WERI-Rb-1 (cell line): ENCODE data around the gene C2orf72.

ENCODE experiments used
- DNase-seq: peaks from one replicate; pipeline ENCODE4 v3.0.0-alpha.2; 2020
- H3K27ac ChIP-seq: fragments of 250-450 bp; sonication (Bioruptor Pico); 2 replicates; pipeline ENCODE4 v1.5.1; 2020; ENCODE audit warnings: mild to moderate bottlenecking, moderate library complexity
- H3K27me3 ChIP-seq: fragments of 250-450 bp; sonication (Bioruptor Pico); 2 replicates; pipeline ENCODE4 v1.5.1; 2021; ENCODE audit warnings: mild to moderate bottlenecking, low read depth, moderate library complexity; ENCODE audit not compliant: insufficient read depth, severe bottlenecking
- H3K36me3 ChIP-seq: fragments of 250-450 bp; sonication (Bioruptor Pico); 2 replicates; pipeline ENCODE4 v1.5.1; 2020; ENCODE audit warnings: mild to moderate bottlenecking, moderate library complexity
- H3K4me3 ChIP-seq: 2 replicates; pipeline ENCODE4 v1.5.1; 2011; ENCODE audit warnings: low read depth, mild to moderate bottlenecking, control low read depth, low read length
- H3K9me3 ChIP-seq: fragments of 250-450 bp; sonication (Bioruptor Pico); 2 replicates; pipeline ENCODE4 v1.5.1; 2021; ENCODE audit warnings: mild to moderate bottlenecking, moderate library complexity; ENCODE audit not compliant: severe bottlenecking
- TF ChIP-seq, protein P1 (sequence below): IDR thresholded peaks from 2 replicates; pipeline ENCODE4 v1.5.1; 2011; ENCODE audit warnings: low read depth, mild to moderate bottlenecking, control low read depth, inconsistent platforms, low read length

Gene C2orf72

DNA sequence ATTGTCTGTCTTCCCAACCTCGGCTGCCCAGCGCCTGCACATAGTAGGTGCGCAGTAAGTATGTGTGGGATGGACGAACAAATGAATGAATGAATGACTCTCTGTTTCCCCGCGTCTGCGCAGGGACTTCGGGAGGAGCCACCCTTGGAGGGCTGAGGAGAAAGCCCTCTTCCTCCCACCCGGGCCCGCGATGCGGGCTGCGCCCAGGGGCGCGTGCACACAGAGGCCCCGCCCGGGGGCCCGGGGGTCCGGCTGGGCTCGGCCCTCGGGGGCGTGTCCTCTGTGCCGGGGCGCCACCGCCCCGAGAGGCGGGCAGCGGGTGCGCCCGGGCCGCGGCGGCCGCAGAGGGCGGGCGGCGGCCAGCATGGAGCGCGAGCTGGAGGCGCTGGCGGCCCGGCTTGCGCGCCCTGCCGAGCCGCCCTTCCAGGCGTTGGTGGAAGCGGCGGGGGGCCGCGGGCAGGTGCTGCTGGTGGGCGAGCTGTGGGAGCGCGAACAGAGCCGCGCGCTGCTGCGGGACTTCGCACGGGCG lies at the start of gene C2orf72:
Gene C2orf72, plus strand, starts transcription at position 322 of the 529 bp plus-strand sequence. Its CDS starts 43 bp downstream, at position 365.
- H3K4me3 ChIP-seq, result peak within 1 kb of the TSS; percentile 69
- no peaks in the 10 kb centered on the region for H3K27me3 ChIP-seq
- DNase-seq, result peak; percentile 42
- no peaks in the 10 kb centered on the region for H3K36me3 ChIP-seq
- no peaks in the 10 kb centered on the region for H3K9me3 ChIP-seq
- no peak within 1 kb of the TSS for H3K27ac ChIP-seq
- TF ChIP-seq, protein P1, sequence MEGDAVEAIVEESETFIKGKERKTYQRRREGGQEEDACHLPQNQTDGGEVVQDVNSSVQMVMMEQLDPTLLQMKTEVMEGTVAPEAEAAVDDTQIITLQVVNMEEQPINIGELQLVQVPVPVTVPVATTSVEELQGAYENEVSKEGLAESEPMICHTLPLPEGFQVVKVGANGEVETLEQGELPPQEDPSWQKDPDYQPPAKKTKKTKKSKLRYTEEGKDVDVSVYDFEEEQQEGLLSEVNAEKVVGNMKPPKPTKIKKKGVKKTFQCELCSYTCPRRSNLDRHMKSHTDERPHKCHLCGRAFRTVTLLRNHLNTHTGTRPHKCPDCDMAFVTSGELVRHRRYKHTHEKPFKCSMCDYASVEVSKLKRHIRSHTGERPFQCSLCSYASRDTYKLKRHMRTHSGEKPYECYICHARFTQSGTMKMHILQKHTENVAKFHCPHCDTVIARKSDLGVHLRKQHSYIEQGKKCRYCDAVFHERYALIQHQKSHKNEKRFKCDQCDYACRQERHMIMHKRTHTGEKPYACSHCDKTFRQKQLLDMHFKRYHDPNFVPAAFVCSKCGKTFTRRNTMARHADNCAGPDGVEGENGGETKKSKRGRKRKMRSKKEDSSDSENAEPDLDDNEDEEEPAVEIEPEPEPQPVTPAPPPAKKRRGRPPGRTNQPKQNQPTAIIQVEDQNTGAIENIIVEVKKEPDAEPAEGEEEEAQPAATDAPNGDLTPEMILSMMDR, result no peak

DNA sequence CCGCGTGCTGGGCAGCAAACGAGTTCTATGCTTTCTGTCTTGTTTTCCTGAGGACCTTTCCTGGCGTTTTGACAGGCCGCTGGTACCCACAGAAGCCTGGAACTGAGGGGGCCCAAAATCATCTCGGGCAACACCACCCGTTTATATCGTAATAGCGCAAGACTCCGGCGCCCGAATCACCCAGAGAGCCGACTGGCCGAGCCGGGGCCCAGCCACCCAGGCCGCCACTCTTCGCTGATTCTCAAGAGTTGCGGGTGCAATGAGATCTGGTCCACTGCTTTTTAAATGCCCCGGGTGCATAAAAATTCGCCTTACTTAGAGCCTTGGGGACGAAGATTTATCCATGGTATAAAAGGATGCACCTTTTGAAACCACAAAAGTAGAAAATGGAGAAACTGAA lies 47.6 kb upstream of the C2orf72 start:
- no peak for DNase-seq
- no peak overlapping the region for H3K27ac ChIP-seq
- H3K4me3 ChIP-seq, result no peak overlapping the region
- TF ChIP-seq, protein P1, result no peak
- H3K36me3 ChIP-seq, result no peaks in the 10 kb centered on the region
- no peaks in the 10 kb centered on the region for H3K27me3 ChIP-seq
- no peaks in the 10 kb centered on the region for H3K9me3 ChIP-seq

DNA sequence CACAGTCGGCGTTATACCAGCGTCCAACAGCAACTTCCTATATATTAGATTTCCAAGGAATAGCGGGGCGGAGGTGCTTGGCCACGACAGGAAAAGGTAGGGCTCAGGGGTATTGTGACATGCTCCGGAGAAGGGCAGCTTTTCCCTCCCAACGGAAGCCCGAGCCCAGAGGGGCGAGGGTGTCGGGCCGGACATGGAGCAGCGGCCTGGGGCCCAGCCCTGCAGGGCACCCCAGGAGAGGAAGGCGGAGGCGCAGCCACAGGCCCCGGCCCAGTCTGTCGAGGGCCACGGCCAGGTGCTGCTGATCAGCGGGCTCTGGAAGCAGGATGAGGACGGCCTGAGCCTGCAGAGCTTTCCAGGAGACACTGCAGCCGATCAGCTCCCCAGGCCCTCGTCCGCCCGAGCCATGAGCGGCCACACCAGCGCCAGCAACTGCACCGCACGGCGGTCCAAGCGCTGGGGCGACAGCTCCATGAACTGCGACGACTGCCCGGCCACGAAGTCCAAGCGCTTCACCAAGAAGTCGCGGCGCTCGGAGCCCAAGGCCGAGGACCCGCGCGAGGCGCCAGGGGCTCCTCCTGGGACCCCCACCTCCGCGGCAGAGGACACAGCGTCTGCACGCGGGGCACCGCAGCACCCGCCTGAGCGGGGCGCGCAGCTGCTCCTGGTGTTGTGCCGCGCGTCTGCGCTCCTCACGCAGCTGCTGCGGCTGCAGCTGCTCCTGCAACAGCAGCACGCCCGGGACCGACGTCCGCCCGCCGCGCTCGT lies 47.0 kb upstream of the C2orf72 start:
- Histone ChIP-seq H3K9me3 (no peaks in the 10 kb centered on the region), H3K36me3 (no peaks in the 10 kb centered on the region), H3K27ac (no peak overlapping the region), H3K4me3 (no peak overlapping the region), H3K27me3 (no peaks in the 10 kb centered on the region)
- TF ChIP-seq, protein P1, result no peak
- no peak for DNase-seq

DNA sequence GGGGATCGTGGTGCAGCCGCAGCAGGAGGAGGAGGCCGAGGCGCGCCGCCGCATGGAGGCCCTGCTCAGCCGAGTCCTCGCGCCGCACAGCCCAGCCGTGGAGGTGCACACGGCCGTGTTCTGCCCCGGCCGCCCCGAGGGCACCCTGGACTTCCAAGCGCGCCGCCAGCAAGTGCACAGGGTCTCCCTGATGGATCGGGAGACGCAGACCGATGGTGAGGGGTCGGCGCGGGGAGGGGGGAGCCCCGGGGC lies 46.5 kb upstream of the C2orf72 start:
- H3K4me3 ChIP-seq, result no peak overlapping the region
- no peak for DNase-seq
- H3K27me3 ChIP-seq, result no peaks in the 10 kb centered on the region
- H3K9me3 ChIP-seq, result no peaks in the 10 kb centered on the region
- H3K36me3 ChIP-seq, result no peaks in the 10 kb centered on the region
- TF ChIP-seq, protein P1, result no peak
- no peak overlapping the region for H3K27ac ChIP-seq

DNA sequence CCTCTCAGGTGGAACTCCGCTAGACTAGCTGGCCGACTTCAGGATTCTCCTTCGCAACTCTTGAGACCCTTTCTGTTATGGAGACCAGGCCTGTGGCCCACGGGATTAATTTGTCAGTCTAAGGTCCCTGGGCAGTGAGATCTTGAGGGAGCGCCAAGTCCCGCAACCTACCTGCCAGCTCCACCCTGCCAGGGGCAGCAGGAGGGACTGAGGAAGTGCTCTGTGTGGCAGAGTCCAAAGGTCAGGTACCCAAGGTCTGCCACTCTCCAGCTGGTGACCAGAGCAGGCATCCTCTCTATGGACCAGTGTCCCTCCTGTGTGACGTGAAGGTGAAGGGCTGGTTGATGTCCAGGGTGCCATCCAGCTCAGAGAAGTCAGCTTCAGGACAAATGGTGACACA lies 45.7 kb upstream of the C2orf72 start:
- Histone ChIP-seq H3K27ac (no peak overlapping the region), H3K36me3 (no peaks in the 10 kb centered on the region), H3K9me3 (no peaks in the 10 kb centered on the region), H3K27me3 (no peaks in the 10 kb centered on the region), H3K4me3 (no peak overlapping the region)
- TF ChIP-seq, protein P1, result no peak
- DNase-seq, result no peak

DNA sequence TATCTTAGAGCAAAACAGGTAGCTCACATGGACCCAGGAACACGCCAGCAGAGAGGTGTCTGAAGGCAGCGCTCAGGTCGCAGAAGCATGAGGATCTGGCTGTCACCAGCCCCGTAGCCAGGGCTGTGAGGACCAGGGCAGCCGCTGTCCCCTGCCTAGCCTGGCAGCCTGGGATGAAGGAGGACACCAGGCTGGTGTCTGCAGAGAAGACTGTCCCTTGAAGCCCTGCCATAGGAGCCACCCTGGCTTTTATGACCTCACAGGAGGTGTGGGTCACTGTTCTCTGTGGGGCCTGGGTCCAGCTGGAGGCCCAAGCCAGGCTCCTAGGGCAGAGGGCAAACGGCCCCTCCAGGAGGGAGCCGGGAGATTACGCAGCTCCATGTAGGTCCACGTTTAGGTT lies 41.5 kb upstream of the C2orf72 start, which contains the start of gene SPATA3:
Gene SPATA3, plus strand, starts transcription at position 301 of the 400 bp plus-strand sequence. CDS start 113 bp downstream, outside the sequence.
- Histone ChIP-seq H3K36me3 (no peaks in the 10 kb centered on the region), H3K4me3 (no peak within 1 kb of the TSS), H3K9me3 (no peaks in the 10 kb centered on the region), H3K27me3 (no peaks in the 10 kb centered on the region), H3K27ac (no peak within 1 kb of the TSS)
- TF ChIP-seq, protein P1, result no peak
- no peak for DNase-seq
